ENCODE results near the gene RING1. TPM values are rescaled to one million over a fixed set of nuclear protein-coding genes. Genes with fewer than 3 reads are reported as not detected.

RING1 gene
- total RNA-seq, 1 experiment from 2014 or later = 31.0 TPM

GRCh38 chr6:33160728-33161344 is 47.5 kb upstream of the RING1 start:
- no CpG with 5 or more reads among the region's 13 CpGs for WGBS (ENCODE audit: extremely low coverage, insufficient read length, low lambda C conversion rate)
- Histone ChIP-seq H4K5ac (ENCODE audit: insufficient read length, low read depth, low read length) (no peak overlapping the region), H2AFZ (ENCODE audit: low read length) (no peak overlapping the region), H3K4ac (ENCODE audit: low read depth, low read length) (no peak overlapping the region), H3K79me1 (ENCODE audit: insufficient read depth, low read depth, low read length, poor library complexity, severe bottlenecking) (no peaks in the 10 kb centered on the region), H3K18ac (ENCODE audit: insufficient read length, low read depth, low read length) (no peak overlapping the region), H2BK20ac (ENCODE audit: low read depth, low read length, poor library complexity, severe bottlenecking) (no peak overlapping the region), H3T11ph (ENCODE audit: low read length) (no peak overlapping the region), H4K8ac (replicated peaks; ENCODE audit: insufficient read length, low read depth, low read length) (no peak overlapping the region), H3K9ac (ENCODE audit: extremely low read depth, insufficient read length, low read length) (no peak overlapping the region), H3K14ac (ENCODE audit: insufficient read depth, low read length) (no peak overlapping the region), H2BK12ac (ENCODE audit: insufficient read length, low read depth, low read length) (no peak overlapping the region), H3K4me1 (ENCODE audit: insufficient read depth, low read length) (no peaks in the 10 kb centered on the region; the same call in 1 of the 2 replicates), H3K23me2 (ENCODE audit: insufficient read length, low read depth, low read length, poor library complexity, severe bottlenecking) (peaks cover 5% of the 10 kb centered on the region), H3K79me2 (ENCODE audit: insufficient read depth, low read length) (no peaks in the 10 kb centered on the region), H3K56ac (ENCODE audit: insufficient read length, low read depth, low read length) (no peak overlapping the region), H3K27me3 (ENCODE audit: insufficient read depth, low read length) (peaks cover 2% of the 10 kb centered on the region; the same call in 1 of the 2 replicates), H2BK15ac (ENCODE audit: low read depth, low read length) (no peak overlapping the region), H4K20me1 (ENCODE audit: control insufficient read depth, insufficient read depth, insufficient read length) (no peaks in the 10 kb centered on the region), H2BK5ac (ENCODE audit: insufficient read length, low read length) (no peak overlapping the region), H3K23ac (ENCODE audit: insufficient read length, low read depth, low read length) (no peak overlapping the region), H3K9me3 (ENCODE audit: control insufficient read depth, low read depth, low read length) (no peaks in the 10 kb centered on the region), H2BK120ac (ENCODE audit: low read depth, low read length, poor library complexity, severe bottlenecking) (no peak overlapping the region), H2AK5ac (ENCODE audit: insufficient read length, low read length) (no peak overlapping the region), H4K91ac (ENCODE audit: insufficient read length, low read depth, low read length) (no peak overlapping the region), H3K4me2 (ENCODE audit: insufficient read depth, insufficient read length, low read length) (no peak overlapping the region), H3K27ac (ENCODE audit: insufficient read length, low read depth, low read length) (no peak overlapping the region)
- Mint-ChIP-seq H3K27ac (peak overlapping the region in 1 of 3 experiments; percentile 13; a peak in 2 of 7 replicates), H3K4me3 (peak overlapping the region; percentile 80 to 88), H3K9me3 (no peaks in the 10 kb centered on the region), H3K36me3 (ENCODE audit: insufficient read depth in 1 of 3, low read depth in 3 of 3) (no peaks in the 10 kb centered on the region), H3K27me3 (ENCODE audit: low read depth) (peaks cover 33% of the 10 kb centered on the region), H3K4me1 (peaks cover 23 to 30% of the 10 kb centered on the region in 2 experiments)
- no peak for TF ChIP-seq CTCF (conservative IDR thresholded peaks at IDR 0.05)
- peak; percentile 75 for DNase-seq
